ENCODE results near the gene SMAP1. TPM values are rescaled to one million over a fixed set of nuclear protein-coding genes. Genes with fewer than 3 reads are reported as not detected.

Gene SMAP1
- total and polyA plus RNA-seq, 10 donors, result 12.0 to 28.2 (median 19.8) TPM

GRCh38 chr6:70847106-70848084 lies 179.7 kb downstream of the SMAP1 start:
- H3K4me1 ChIP-seq, result peaks cover 0 to 7% (median 0%) of the 10 kb centered on the region in 6 donors
- no peak overlapping the region for H3K27ac ChIP-seq
- DNase-seq, result no peak
- WGBS, 5 donors, result 88 to 96% (median 92%) methylated on average over 4 of the region's 4 CpGs
- intact Hi-C loops (cut with DNase I; ENCODE audit: low total_unique reads), result no loop called here
- H3K27me3 ChIP-seq (replicated peaks in 1 of 7), result no peaks in the 10 kb centered on the region
- H3K36me3 ChIP-seq, result peaks cover 0 to 17% (median 0%) of the 10 kb centered on the region in 6 donors
- TF ChIP-seq POLR2AphosphoS5 (IDR thresholded peaks at IDR 0.05) (no peak), CTCF (IDR thresholded peaks at IDR 0.05 in 8 of 11, conservative IDR thresholded peaks at IDR 0.05 in 3 of 11) (no peak)
- no peaks in the 10 kb centered on the region for H3K9me3 ChIP-seq
- no peak overlapping the region for H3K4me3 ChIP-seq

GRCh38 chr6:70849348-70850069 lies 181.8 kb downstream of the SMAP1 start:
- 92 to 95% (median 93%) methylated on average over 1 of the region's 1 CpG for WGBS, 5 donors
- no peak for DNase-seq
- TF ChIP-seq POLR2A (IDR thresholded peaks at IDR 0.05) (no peak), POLR2AphosphoS5 (IDR thresholded peaks at IDR 0.05) (no peak), CTCF (IDR thresholded peaks at IDR 0.05 in 8 of 11, conservative IDR thresholded peaks at IDR 0.05 in 3 of 11) (no peak)
- H3K27ac ChIP-seq, result no peak overlapping the region
- H3K9me3 ChIP-seq, result no peaks in the 10 kb centered on the region
- peaks cover 0 to 36% (median 3%) of the 10 kb centered on the region in 6 donors for H3K36me3 ChIP-seq
- H3K4me3 ChIP-seq, result no peak overlapping the region
- no peaks in the 10 kb centered on the region for H3K27me3 ChIP-seq (replicated peaks in 1 of 7)
- peaks cover 0 to 7% (median 0%) of the 10 kb centered on the region in 6 donors for H3K4me1 ChIP-seq
- intact Hi-C loops (cut with DNase I; ENCODE audit: low total_unique reads), result no loop called here

- Histone ChIP-seq H3K27ac (no peak overlapping the region), H3K36me3 (peaks cover 0 to 40% (median 3%) of the 10 kb centered on the region in 6 donors), H3K27me3 (replicated peaks in 1 of 7) (no peaks in the 10 kb centered on the region), H3K4me1 (peaks cover 0 to 18% (median 0%) of the 10 kb centered on the region in 6 donors), H3K9me3 (no peaks in the 10 kb centered on the region), H3K4me3 (no peak overlapping the region)
- TF ChIP-seq POLR2AphosphoS5 (IDR thresholded peaks at IDR 0.05) (no peak), POLR2A (IDR thresholded peaks at IDR 0.05) (no peak), CTCF (IDR thresholded peaks at IDR 0.05 in 8 of 11, conservative IDR thresholded peaks at IDR 0.05 in 3 of 11) (no peak)
- no peak for DNase-seq
- intact Hi-C loops (cut with DNase I; ENCODE audit: low total_unique reads), result no loop called here
These were observed 185.1 kb downstream of the SMAP1 start for GRCh38 chr6:70852667-70853246.

Measured in spleen (tissue), 11 donors.